GM19351 (cell line): ENCODE results near the gene DENND4A.
A peak's percentile ranks its signal among the peaks of the same experiment; 100 is the strongest.
"Not testable (repeated sequence)": the region's sequence is repeated elsewhere in the genome, so short reads cannot be mapped to it uniquely, and the experiment has no call there.

Experiments
- ATAC-seq: cut with Tn5 transposase; IDR thresholded peaks from one replicate; pipeline ENCODE4 v1.9.1; 2021; ENCODE audit warnings: mild to moderate bottlenecking, moderate library complexity; ENCODE audit not compliant: unreplicated experiment

The DENND4A gene

DNA sequence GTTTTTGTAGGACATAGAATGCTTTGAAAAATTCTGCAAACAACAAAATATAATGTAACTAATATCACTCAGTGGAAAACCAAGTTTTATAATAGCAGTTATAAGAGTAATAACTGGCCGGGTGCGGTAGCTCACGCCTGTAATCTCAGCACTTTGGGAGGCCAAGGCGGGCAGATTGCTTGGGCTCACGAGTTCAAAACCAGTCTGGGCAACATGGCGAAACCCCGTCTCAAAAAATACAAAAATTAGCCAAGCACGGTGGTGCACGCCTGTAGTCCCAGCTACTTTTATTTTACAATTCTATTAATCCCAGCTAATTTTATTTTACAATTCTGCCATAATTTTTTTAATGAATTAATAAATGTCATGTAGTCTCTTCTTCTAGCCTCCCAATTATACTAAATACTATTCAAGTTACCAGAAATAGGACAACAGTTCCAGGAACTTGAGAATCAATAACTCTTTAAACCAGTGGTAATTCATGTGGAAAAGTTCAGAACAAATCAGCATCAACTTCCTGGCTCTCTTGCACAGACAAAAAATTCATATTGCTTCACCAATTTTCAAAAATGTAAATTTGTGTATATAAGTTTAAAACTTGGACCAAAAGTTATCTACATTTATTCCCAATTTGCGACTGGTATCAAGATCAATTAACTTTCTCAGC, 2.2 kb downstream of the DENND4A start:
- no peak for ATAC-seq

DNA sequence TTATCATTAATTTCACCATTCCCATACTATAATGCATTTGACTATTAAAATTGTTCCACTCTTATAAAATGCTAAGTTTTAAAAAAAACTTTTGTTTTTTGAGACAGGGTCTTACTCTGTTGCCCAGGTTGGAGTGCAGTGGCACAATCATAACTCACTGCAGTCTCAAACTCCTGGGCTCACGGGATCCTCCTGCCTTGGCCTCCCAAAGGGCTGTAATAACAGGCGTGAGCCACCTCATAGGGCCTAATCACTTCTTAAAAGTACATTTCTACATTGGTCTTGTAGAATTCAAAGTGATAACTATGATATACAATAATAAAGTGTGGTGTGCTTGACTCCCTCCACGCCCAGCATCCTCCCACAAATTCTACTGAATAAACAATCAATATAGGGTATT, 3.0 kb downstream of the DENND4A start:
- no peak for ATAC-seq

DNA sequence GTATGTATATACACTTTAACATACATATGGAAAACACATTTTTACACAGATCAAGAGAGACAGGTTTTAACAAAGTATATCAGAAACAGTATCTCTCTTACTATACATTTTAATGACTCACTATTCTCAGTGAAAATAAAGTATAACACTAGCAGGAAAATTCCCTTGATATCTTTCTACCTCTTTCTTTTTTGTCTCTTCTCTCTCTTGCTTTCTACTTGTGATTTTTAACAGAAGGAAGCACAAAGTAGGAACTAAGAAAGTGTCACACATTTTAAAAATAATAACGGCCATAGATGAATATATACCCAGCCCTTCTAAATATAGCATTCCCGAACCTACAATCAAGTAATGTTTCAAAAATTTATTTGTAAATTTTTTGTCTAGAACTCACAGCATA, 4.8 kb downstream of the DENND4A start:
- ATAC-seq = no peak

DNA sequence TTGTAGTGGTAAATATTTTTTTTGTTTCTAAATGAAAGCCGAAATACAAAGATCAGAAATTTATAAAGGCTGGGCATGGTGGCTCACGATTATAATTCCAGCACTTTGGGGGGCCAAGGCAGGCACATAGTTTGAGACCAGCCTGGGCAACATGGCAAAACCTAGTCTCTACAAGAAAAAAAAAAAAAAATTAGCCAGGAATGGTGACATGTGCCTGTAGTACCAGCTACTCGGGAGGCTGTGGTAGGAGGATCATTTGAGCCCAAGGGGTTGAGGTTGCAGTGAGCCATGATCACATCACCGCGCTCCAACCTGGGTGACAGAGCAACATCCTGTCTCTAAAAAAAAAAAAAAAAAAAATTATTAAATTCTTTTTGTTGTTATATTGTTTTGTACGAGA, 6.9 kb downstream of the DENND4A start:
- ATAC-seq = no peak

DNA sequence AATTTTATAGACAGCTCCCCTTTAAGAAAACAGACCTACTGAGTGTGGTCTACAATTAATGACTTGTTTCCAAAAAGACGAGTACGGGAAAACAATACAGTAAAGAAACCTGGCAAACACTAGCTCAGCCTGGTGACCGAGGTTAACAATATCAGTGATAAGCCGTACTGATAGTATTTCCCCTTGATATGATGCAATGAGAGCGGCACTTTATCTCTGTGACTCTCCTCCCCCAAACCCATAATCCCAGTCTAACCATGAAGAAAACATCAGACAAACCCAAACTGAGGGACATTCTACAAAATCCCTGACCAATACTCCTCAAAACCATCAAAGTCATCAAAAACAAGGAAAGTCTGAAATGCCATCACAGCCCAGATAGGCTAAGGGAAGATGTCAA, 8.2 kb downstream of the DENND4A start:
- ATAC-seq = no peak

DNA sequence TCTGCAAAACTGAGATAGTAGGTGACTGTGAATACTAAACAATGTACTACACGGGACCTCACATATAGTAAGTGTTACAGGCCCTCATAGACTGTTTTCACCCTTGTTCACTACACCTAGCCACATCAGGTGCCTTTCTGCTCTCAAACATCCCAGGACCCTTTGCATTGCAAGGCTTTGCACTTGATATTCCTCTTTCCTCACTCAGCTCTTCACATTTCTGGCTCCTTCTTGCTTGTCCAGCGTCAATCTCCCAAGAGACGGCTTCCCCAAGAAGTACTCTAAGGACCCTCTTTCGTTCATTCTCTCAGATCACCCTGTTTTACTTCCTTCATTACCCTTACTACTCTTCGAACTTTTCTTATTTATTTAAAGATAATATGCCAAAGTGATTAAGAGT, 10.0 kb downstream of the DENND4A start:
- no peak for ATAC-seq

DNA sequence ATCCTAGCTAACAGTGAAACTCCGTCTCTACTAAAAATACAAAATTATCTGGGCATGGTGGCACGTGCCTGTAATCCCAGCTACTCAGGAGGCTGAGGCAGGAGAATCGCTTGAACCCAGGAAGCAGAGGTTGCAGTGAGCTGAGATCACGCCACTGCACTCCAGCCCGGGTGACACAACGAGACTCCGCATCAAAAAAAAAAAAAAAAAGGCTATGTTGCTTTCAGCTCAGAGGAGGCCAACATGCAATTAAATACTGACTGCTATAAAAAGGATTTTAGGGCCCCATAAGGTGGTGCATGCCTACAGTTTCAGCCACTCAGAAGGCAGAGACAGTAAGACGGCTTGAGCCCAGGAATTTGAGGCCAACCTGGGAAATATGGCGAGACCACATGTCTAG, 13.4 kb downstream of the DENND4A start:
- ATAC-seq = not testable (repeated sequence)

DNA sequence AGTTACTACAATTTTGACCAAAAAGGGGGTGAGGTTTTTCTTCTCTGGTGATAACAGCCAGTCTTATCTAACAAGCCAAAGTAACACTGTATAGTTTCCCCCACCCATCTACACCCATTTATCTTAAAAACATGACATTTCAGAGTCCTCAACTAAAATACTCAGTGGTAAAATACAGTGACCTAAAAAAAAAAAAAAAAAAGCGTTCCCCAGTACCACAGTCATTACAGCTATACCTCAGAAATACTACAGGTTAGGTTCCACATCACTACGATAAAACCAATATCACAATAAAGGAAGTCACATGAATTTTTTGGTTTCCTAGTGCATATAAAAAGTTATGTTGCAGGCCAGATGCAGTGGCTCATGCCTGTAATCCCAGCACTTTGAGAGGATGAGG, 13.8 kb downstream of the DENND4A start:
- ATAC-seq = no peak

DNA sequence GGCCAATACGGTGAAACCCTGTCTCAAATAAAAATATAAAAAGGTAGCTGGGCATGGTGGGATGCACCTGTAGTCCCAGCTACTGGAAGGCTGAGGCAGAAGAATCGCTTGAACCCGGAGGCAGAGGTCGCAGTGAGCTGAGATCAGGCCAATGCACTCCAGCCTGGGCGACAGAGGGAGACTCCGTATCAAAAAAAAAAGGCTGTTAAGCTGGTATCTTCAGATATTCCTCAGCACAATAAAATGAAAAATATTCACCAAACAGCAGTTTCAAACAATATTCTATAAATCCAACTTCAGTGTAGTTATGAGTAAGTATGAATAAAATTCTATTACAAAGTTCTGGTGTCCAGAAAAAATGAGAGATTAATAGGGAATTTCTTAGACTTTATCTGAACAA, 14.2 kb downstream of the DENND4A start:
- no peak for ATAC-seq

DNA sequence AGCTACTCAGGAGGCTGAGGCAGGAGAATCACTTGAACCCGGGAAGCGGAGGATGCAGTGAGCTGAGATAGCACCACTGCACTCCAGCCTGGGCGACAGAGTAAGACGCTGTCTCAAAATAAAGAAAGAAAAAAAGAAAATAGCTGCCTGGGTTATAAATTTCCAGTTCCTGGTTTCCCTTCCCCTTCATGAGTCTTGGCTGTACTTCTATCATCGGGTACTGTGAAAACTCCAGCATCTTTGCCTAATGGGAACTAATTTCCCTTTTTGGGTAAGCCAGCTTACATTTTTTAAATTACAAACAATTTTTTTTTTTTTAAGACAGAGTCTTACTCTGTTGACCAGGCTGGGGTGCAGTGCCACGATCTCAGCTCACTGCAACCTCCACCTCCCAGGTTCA, 15.0 kb downstream of the DENND4A start:
- ATAC-seq = no peak

DNA sequence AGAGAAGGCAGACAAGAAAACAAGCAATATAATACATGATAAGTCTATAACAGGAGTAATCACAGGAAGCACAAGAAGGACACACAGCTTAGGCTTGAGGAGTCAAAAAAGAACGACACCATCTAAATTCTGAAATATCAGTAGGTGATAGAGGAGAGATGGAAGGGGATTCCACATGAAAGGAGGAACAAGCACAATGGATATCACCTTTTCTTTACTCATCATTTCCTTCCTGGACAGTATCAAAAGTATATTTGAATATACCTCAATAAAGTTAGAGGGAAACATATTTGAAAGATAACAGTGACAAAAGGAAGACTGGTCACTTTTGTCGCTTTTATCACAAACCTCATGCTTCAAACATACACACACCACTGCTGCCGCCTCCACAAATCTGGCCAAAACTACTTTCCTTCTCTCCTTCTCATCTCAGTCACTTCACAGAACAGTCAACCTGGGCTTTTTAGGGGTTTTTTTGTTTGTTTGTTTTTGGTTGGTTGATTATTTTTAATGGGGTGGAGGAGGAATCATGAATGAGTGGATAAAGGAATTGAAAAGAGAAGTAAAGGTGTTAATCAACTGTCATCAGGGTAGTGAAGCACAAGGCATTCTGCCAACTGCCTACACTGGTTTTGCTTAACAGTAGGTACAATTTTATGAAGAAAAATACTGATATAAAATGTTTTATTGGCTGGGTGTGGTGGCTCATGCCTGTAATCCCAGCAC, 18.5 kb downstream of the DENND4A start:
- ATAC-seq = peak; percentile 55

DNA sequence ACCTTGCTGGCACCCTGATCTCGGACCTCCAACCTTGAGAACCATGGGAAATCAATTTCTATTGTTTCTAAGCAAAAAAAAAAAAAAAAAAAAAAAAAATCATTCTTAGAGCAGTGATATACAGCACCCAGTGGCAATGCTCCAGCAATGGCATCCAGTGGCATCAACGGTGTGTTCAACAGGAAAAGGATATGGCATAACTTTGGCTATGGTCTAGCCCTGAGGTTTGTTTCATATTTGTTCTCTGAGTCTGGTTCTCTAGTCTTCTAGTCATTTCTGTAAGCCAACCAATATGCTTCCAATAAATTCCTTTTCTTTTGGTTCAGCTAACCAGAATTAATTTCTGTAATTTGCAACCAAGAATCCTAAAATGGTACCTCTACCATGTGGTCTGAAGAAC, 19.2 kb downstream of the DENND4A start:
- ATAC-seq = no peak

DNA sequence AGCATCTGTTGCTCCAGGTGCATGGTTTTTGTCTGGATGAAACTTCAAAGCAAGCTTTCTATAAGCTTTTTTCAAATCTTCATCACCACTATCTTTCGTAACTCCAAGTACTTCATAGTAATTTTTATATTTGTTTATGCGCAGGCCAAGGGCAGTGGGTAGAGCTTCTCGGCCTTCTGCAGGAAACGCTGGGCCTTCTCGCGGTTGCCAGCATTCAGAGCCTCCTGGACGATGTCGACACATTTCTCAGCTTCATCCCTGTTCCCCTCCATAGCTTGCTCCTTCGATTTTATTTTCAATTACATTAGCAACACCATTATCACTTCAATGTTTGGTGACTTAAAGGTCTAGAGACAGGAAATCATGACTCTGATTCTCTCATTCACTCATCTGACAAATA, 20.2 kb downstream of the DENND4A start:
- no peak for ATAC-seq

DNA sequence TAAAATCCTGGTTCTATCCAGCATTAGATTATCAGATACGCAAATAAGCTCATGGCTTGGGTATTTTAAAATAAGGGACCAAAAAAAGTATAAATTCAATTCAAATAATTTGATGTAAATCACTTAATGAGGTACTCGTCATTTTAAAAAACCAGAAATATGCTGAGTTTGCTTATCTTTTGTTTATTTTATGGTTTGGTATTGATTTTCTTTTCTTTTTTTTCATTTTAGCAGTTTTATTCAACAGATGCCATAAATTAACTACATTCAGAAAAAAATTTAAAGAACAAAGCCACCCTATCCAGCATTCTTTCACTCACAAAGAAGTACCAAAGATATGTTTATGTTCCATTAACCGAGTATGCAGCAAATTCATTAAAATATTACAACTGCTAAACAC, 22.6 kb downstream of the DENND4A start:
- no peak for ATAC-seq

DNA sequence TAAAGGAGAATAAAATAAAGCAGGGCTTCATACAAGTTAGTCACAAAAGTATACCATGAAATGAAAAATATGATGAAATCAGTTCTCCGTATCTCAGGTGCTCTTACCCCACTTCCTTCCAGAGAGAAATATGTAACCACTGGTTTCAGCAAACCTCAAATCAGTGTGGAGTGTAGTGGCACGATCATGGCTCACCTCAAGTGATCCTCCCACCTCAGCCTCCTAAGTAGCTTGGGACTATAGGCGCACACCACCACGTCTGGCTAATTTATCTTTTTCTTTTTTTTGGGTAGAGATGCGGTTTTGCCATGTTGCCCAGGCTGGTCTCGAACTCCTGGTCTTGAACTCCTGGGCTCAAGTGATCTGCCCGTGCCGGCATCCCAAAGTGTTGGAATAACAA, 24.2 kb downstream of the DENND4A start:
- ATAC-seq = no peak

DNA sequence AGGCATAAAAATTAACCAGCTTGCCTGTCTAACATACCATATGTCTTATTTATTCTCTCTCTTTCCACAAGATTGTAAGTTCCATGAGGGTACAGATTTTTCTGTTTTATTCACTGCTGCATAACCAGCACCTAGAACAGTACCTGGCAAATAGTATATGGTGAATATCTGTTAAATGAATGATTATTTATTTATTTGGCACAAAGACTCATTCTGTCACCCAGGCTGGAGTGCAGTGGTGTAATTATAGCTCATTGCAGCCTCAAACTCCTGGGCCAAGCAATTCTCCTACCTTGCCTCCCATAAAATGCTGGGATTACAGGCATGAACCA, 24.9 kb downstream of the DENND4A start:
- ATAC-seq = no peak

DNA sequence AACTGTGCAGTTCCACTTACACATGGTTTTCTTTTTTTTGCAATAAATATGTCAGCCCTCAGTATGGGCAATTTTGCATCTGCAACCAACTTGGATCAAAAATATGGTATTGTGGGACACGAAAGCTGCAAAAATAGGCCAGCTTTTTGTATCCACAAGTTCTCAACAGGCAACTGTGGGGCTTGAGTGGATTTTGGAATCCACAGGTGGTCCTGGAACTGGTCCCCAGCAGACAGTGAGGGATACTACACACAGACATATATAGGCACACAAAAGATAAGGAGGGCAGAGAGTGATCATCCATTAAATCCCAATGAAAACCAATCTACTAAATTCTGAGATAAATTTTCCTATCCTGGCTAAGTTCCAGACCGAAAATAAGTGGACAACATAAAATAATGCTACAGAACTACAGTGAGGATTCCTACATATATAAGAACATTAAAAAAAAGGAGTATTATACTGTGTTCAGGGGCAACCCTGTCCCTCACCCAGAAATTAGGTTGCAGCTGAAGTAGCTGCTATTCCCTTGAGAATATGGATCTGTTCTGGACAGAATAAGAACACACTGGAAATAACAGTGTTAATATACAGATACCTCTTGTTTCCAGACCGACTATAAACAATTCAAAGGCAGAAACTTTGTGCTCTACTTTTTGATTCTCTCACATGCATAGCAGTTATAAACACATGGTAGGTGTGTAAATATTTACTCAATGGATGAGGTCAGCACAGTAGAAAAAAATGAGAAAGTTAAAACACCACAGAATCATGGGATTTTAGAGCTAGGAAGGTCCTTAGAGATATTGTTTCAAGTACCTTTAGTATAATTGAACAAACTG, 25.4 kb downstream of the DENND4A start:
- no peak for ATAC-seq

DNA sequence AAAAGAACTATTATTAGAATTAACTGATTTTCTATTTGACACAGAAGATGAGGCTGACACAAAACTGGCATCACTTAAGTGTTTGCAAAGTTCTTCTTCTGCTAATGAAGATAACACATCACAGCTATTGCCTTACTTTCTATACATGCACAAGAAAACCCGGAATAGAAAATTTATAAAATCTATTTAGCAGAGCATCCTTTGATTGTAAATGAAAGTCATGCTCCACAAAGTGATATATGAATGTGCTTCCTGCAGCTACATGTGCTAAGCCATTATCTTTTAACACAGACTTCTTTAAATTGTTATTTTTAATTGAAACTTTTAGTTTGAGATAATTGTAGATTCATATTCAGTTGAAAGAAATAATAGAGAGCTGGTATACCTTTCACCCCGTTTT, 27.0 kb downstream of the DENND4A start:
- ATAC-seq = no peak

DNA sequence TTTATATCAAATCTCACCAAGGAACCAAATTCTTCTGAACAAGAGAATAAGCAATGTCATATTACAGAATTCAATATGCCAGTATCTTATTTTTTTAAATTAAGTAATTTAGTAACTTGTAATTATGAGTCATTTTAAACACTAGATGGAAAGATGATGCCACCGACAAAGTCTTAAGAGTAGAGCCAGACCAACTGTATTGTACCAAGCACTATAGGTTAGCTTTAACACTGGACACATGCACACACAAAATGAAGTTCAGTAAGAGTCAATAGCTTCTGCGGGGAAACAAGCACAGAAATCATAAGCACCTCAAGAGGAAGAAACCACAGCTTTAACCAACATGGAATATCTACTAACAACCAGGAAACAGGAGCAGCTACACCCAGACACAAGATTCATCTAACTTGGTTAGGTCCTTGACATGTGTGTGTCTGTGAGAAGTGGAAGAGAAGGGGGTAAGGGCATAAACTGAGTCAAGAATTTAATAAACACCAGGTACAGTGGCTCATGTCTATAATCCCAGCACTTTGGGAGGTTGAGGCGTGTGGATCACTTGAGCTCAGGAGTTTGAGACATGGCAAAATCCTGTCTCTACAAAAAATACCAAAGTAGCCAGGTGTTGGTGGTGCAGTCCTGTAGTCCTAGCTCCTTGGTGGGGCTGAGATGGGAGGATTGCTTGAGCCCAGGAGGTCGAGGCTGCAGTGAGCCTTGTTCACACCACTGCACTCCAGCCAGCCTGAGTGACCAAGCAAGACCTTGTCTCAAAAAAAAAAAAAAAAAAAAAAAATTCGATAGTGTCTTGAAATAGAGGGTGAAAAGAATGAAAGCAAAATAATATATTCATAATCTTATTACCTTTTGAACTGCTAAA, 28.9 kb downstream of the DENND4A start:
- ATAC-seq = no peak

DNA sequence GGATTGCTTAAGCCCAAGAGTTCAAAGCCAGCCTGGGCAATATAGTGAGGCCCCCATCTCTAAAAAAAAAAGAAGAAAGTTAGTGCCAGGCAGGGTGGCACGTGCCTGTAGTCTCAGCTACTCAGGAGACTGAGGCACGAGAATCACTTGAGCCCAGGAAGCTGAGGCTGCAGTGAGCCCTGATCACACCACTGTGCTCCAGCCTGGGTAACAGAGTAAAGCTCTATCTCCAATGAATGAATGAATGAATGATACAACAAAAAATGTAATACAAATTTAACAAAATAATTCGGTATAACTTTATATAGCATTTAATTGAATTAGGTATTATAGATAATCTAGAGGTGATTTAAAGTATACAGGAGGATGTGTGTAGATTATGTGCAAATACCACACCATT, 29.7 kb downstream of the DENND4A start:
- ATAC-seq = no peak
